ENCODE results near the gene RPL11.
"Not testable (repeated sequence)": the region's sequence is repeated elsewhere in the genome, so short reads cannot be mapped to it uniquely, and the experiment has no call there.

Gene RPL11

DNA sequence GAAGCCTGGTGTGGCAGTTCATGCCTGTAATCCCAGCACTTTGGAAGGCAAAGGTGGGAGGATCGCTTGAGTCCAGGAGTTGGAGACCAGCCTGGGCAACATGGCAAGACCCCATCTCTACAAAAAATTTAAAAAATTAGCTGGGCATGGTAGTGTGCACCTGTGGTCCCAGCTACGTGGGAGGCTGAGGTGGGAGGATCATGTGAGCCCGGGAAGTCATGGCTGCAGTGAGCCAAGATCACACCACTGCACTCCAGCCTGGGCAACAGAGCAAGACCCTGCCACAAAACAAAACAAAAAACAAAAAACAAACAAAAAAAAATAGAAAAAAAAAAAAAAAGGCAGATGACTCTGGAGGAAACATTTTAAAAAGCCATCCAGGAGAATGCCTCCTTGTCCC is 3.9 kb upstream of the RPL11 start:
- not testable (repeated sequence) for DNase-seq

DNA sequence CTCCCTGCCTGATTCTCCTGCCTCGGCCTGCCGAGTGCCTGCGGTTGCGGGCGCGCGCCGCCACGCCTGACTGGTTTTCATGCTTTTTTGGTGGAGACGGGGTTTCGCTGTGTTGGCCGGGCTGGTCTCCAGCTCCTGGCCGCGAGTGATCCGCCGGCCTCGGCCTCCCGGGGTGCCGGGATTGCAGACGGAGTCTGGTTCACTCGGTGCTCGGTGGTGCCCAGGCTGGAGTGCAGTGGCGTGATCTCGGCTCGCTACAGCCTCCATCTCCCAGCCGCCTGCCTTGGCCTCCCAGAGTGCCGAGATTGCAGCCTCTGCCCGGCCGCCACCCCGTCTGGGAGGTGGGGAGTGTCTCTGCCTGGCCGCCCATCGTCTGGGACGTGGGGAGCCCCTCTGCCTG is 3.3 kb upstream of the RPL11 start:
- DNase-seq, result not testable (repeated sequence)

DNA sequence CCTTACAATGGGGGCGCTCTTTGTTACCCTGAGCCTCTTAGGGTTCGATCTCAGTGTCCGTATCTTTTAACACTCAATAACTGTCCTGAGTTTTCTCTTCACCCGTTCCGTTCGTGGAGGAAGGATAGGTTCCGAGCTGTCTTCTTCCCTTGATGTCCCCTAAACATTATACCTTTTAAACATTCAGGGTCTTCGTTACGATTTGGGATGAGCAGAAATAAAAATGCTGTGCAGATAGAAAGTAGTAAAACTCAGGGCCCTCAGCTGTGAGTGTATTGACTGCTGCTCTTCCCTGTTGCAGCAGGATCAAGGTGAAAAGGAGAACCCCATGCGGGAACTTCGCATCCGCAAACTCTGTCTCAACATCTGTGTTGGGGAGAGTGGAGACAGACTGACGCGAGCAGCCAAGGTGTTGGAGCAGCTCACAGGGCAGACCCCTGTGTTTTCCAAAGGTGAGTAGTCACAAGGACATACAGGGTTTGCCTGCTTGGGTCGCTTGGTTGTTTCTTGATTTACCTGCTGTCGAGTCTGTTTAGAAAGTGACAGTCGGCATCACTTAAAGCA is 784 bp downstream of the RPL11 start:
- DNase-seq, result no peak

DNA sequence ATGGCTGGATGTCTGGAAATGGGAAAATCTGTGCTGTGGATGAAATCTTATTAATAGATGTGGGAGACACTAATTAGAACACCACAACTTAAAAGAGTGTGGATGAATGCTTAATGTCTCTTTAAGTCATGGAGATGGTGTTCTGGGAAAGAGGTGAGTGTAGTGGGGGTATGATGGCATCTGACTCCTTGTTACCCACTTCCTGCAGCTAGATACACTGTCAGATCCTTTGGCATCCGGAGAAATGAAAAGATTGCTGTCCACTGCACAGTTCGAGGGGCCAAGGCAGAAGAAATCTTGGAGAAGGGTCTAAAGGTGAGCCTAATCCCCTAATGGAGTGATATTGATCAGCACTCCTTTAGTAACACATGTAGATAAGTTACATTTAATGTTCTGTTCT is 2.0 kb downstream of the RPL11 start:
- no peak for DNase-seq

DNA sequence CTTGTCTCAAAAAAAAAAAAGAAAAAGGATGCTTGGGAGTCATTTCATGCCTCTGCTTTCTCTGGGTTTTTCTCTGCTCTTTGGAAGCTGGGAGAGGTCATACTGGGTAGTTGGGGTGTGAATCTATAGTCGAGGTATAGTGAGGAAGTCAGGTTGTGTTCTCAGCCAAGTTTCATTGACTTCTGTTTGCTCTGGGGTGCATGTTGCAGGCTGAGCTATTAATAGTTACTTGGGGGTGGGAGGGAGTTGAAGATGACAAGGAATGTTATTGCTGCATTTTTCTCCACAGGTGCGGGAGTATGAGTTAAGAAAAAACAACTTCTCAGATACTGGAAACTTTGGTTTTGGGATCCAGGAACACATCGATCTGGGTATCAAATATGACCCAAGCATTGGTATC is 2.8 kb downstream of the RPL11 start:
- DNase-seq, result no peak

DNA sequence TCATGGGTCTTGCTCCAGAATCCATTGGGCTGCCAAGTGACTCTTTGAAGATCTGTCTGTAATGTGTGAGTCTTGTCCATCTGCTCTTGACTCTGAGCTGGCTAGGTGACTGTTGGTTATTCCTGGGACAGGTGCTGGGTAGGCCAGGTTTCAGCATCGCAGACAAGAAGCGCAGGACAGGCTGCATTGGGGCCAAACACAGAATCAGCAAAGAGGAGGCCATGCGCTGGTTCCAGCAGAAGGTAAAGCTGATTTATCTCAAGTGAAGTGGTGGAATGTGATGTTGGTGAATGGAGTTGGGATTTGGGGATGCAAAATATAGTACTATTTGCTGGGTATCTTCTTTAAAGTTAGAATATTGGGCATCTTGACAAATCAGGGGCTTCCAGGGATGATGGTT is 4.1 kb downstream of the RPL11 start:
- DNase-seq, result no peak

DNA sequence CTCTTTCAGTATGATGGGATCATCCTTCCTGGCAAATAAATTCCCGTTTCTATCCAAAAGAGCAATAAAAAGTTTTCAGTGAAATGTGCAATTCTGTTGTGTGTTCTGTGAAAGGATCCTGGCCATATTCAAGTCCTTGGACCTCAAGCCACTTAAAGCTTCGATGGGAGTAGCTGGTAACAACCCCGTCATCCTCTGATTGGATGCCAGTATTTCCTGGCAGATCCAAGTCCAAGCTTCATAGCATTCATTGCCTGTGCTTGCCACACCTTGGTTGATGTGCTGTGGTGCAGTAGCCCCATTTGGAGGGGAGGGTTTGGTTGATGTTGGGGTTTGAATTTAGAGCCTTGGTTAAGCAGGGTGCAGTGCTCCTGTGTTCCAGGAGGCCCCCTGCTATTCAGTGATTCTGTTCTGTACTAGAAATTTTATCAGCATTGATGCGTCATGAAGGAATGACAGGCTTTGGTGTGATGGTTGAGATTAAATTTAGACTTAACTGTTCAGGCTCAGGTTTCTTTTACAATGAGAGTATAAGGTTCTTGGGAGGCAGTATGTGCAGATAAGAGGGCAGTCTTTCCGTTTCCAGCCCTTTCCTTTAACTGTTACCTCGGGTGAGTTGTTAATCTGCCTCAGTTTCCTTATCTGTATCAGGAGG is 4.9 kb downstream of the RPL11 start:
- no peak for DNase-seq

DNA sequence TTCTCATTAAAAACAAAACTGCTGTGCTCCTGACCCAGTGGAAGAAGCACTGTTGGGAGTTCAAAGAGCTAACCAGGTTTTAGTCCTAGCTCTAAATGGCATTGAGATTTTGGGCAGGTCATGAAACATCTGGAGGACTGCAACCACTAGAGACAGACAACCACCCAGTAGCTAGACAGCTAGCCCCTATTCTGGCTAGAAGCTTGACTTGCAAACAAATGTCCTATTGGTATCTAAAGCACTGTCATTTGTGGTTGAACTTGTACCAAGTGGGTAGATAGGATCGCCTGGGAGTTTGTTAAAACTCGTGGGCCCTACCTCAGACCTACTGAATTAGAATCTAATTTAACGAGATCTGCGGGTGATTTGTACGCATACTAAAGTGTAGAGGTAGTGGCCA is 6.9 kb downstream of the RPL11 start:
- DNase-seq, result no peak

DNA sequence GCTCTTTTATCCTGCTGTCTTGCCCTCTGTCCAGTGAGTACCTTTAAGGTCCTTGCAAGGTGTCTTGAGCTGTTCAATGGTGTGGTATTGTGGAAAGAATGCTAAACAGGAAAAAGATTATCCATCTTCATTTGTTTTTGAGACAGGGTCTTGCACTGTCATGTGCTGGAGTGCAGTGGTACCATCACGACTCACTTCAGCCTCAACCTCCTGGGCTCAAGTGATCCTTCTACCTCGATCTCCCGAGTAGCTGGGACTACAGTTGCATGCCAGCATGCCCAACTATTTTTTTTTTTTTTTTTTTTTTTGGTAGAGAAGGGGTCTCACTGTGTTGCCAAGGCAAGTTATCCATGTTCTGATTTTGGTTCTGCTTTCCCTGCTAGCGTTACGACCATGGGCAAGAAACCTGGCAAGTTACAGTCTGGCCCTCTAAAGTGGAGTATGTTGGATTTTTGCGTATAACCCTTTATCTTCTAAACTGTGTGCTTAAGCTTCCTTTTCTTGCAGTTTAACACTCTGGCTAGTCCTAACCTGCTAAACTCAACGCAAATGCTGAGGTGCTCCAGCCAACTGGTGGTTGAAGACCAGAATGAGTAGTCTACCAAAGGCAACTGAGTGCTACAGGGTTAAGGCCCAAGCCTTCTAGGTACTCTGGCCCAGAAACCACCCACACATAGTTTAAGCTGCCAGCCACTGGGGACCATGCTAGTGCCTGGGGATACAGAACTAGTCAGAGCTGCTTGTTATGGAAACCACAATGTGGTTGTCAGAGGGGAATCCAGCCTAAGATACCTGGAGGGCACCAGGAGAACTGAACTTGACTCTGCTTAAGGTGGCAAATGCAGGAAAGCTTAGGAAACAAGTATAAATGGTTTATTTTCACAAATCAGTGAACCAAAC is 7.9 kb downstream of the RPL11 start:
- DNase-seq, result no peak

DNA sequence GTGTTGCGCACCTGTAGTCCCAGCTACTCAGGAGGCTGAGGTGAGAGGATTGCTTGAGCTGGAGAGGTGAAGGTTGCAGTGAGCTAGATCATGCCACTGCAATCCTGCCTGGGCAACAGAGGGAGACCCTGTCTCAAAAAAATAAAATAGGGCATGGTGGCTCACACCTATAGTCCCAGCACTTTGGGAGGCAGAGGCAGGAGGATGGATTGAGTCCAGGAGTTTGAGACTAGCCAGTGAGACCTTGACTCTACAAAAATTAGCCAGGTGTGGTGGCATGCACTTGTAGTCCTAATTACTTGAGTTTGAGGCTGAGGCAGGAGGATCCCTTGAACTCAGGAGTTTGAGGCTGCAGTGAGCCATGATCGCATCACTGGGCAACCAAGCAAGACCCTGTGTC is 9.7 kb downstream of the RPL11 start:
- no peak for DNase-seq

DNA sequence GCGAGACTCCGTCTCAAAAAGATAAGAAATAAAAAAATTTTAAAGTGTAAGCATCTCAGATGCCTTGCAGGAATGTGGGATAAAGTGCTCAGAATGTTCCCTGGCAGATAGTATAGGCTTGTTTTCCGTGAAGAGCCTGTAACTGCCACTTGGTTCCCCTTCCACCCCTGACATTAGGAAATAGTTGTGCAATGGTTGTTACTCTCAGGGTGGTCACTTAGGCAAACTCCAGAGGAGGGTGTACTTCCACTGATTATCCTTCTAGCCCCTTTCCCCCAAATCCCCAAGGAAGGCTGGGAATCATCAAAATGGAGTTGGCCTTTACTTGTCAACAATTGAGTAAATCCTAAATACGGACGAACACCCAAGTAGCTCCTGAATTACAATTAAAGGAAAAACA is 10.4 kb downstream of the RPL11 start:
- DNase-seq, result no peak

DNA sequence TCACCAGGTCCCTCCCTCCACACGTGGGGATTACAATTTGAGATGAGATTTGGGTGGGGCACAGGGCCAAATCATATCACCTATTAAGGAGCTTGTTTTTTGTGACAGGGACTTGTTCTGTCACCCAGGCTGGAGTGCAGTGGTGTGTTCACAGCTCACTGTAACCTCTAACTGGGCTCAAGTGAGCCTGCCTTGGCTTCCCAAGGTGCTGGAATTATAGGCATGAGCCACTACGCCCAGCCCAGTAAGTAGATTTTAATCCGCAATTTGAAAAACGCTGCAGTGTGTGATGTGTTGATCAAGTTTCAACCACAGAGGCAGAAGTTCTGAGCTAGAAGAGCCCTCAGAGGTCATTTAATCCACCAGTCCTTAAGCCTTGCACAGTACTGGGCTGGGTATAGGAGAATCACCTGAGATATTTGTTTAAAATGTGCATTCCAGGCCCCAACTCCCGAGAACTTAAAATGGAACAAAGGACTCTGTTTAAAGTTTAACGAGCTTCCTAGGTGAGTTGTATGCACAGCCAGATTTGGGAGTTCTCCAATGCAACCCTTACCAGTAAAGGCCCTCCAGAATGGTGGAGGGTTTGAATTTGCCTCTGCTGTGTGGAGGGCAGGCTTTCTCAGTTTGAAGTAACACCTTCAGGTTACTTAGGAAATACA is 13.4 kb downstream of the RPL11 start:
- no peak for DNase-seq

DNA sequence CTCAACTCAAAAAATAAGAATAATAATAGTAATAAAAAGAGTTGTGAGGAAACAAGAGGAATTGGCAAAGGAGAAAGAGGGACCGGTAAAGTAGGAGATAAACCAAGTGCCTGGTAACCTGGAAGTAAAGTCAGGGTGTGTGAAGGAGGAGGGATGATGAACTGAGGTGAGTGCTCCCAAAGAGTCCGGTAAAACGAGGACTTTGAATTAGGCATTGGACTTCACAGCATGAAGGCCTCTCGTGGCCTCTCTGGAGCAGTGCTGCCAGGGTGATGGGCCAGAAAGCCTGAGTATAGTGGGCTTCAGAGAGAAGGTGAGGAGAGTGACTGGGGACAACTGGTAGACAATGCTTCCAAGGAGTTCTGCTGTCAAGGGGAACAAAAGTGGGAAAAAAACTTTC is 17.6 kb downstream of the RPL11 start:
- no peak for DNase-seq

DNA sequence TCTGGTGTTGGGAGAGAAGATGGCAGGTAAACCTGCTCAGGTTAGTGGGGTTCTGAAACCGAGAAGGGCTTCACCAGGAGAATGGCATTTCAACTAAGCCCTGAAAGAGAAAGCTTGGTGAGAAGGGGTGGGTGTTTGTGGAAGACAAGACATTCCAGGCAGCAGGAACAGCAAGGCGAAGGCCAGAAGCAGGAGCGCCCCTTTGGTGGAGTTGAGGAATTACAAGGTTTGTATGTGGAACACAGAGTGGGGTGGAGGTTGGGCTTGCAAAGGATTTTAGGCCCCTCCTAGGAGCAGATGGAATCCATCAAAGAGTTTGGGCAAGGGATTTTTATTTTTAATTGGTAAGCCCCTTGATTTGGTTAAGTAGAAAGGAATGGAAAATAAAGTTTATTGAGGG is 26.9 kb downstream of the RPL11 start:
- DNase-seq, result peak; percentile 38

DNA sequence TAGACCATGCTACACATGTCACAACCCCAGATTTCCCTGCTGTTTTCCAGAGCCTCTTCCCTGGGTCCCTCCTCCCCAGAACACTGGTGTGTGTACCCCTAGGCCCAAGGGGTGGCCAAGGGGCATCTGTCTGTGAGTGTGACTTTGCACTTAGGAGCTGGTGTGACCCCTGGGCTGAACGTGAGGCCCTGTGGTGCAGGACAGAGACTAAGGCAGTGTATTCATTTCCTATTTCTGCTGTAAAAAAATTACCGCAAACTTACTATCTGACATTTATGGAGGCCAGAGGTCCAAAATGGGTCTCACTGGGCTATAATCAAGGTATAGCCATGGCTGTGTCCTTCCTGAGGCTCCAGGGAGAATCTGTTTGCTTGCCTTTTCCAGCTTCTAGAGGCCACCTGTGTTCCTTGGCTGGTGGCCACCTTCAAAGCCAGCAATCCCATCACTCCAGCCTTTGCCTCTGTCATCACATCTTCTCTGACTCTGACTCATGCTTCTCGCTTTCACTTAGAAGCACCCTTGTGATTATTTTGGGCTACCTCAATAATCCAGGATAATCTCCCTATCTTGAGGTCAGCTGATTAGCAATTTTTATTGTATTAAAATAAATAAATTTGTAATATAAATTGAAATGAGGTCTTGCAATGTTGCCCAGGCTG is 27.7 kb downstream of the RPL11 start:
- DNase-seq, result no peak

DNA sequence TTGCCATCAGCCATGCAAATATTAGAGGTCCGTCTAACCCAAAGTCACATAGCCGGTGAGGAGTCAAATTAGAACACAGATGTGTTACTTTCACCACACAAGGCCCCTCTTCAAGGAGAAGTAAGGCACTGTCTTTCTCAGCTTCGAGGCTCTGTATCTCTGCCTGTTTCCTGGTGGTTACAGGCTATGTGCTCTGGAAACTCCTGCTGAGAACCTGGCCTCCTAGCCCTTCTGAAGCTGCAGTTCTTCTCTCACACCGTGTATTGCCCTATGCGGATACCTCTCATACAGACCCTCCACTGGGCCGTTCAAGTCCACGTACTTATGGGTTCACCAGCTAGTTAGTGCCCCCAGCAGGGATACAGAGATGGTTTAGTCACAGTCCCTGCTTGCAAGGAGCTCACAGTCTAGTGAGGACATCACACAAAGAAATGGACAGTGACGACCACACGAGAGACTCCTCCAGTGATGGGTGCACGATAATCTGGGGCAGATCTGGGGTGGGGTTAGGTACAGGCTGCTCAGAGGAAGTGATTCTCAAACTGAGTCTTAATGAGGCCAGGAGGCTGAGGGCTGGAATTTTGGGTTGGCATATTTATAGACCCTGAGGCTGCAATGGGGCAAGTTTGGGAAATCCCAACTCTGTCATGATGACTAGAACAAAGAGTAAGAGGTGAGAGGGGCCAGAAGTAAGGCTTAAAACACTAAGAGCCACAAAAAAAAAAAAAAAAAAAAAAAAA is 28.8 kb downstream of the RPL11 start:
- no peak for DNase-seq

DNA sequence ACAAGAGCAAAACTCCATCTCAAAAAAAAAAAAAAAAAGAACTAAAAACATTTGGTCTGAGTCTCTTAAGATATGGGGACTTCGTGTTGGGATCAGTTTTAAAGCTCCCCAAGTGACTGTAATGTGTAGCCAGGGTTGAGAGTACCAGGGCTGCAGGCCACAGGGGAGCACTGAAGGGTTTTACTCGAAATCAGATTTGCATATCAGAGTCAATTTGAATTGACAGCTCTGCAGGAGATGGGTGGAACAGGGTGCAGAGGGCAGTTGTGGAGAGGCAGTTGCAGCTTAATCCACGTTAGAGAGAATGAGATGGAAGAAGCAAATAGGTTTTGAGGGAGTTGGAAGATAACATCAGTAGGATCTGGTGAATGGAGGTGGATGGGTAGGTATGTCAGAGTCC is 31.0 kb downstream of the RPL11 start:
- no peak for DNase-seq

DNA sequence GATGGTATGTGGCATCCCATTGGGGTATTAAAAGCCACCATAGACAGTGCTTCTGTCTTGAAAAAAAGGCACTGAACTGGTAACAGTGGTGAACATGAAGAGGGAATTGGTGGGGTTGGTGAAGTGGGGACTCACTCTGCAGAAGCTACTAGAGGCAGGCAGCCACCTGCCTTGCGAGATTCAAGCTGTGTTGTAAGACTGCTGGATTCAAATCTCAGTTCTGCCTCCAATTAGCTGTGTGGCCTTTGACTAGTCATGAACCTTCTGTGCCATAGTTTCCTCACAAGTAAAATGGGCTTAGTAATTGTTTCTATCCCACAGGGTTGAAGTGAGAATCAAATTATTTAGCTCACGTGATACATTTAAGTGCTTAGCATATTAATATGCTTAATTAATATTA is 35.1 kb downstream of the RPL11 start:
- DNase-seq, result no peak

DNA sequence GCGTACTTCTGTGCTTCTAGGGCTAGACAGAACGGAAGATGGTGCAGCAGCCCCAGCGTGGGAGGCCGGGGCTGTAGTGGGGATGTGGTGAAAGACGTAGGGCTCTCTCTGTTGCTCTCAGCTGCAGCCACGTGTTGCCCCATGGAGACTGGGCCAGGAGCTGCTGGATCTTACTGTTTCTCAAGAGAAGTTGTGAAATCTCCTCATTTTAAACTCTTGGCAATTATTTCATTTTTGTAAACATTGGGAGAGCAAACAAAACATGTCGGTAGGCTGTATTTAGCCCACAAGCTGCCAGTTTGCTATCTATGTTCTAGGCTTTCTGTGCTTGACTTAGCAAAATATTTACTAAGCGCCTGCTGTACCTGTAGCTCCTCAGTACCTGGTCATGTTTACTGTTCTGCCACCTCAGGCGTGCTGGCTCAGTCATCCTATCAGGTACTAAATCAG is 35.8 kb downstream of the RPL11 start:
- DNase-seq, result no peak

DNA sequence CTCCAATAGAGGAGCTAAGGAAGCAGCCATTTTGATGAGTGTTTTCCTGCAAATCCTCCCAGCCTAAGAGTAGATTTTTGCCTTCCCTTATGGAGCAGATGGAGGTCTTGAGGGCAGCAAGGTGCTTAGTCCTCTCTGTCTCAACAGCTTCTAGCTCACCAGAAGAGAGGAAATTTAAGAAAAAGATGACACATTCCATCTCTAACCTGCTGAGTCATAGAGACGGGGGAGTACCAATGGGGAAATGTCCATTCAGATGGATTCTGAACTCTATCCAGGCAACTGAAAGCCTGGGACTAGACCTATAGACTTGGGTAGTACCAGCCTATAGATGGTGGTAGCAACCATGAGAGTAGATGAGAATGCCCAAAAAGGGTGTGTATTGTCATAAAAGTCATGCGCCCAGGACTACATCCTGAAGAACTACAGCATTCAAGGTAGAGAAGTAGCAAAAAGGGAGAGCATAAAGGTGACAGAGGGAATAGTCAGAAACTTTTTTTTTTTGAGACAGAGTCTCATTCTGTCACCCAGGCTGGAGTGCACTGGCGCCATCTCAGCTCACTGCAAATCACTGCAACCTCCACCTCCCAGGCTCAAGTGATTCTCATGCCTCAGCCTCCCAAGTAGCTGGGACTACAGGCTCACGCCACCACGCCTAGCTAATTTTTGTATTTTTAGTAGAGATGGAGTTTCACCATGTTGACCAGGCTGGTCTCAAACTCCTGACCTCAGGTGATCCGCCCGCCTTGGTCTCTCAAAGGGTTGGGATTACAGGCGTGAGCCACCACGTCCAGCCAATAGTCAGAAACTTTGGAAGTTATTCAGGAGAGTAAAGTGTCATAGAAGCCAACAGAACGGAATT is 41.0 kb downstream of the RPL11 start:
- DNase-seq, result no peak

DNA sequence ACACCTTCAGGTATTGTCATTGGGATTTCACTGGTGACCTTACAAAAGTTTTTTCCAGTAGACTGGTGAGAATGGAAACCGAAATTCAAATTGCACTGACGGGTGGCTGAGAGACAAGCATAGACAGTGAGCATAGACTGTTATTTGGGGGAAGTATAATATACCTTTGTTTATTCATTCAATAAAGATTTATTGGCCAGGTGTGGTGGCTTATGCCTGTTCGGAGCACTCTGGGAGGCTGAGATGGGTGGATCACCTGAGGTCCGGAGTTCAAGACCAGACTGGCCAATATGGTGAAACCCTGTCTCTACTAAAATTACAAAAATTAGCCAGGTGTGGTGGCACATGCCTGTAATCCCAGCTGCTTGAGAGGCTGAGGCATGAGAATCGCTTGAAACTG is 41.7 kb downstream of the RPL11 start:
- not testable (repeated sequence) for DNase-seq
